Mesenchymal stem cell (in vitro differentiated cells and primary cell): Measurements from ENCODE around the gene CARNS1.

Source experiments
- DNase-seq: peaks from one replicate; pipeline ENCODE4 v3.0.0-alpha.2; 2013
- H2AFZ ChIP-seq: one replicate; pipeline ENCODE4 v1.6.1; 2013; ENCODE audit warnings: low read depth, mild to moderate bottlenecking, control low read depth, inconsistent platforms, low read length, moderate library complexity
- H2AK5ac ChIP-seq: 2 replicates; pipeline ENCODE4 v1.6.1; 2013; ENCODE audit warnings: low read length, moderate library complexity, mild to moderate bottlenecking, inconsistent platforms; ENCODE audit not compliant: severe bottlenecking
- H2BK120ac ChIP-seq: one replicate; pipeline ENCODE4 v1.6.1; 2013; ENCODE audit warnings: low read depth, mild to moderate bottlenecking, inconsistent platforms, low read length, moderate library complexity
- H2BK12ac ChIP-seq, 2 experiments: one replicate each; pipeline ENCODE4 v1.6.1; 2013; ENCODE audit warnings: inconsistent platforms in 2 of 2, low read length in 2 of 2, mild to moderate bottlenecking in 2 of 2, moderate library complexity in 2 of 2, control low read depth in 1 of 2
- H2BK15ac ChIP-seq: one replicate; pipeline ENCODE4 v1.6.1; 2013; ENCODE audit warnings: mild to moderate bottlenecking, low read depth, inconsistent platforms; ENCODE audit not compliant: poor library complexity, severe bottlenecking
- H2BK5ac ChIP-seq: 2 replicates; pipeline ENCODE4 v1.6.1; 2013; ENCODE audit warnings: low read depth, mild to moderate bottlenecking, low read length, control low read depth, inconsistent platforms; ENCODE audit not compliant: poor library complexity, severe bottlenecking
- H3K14ac ChIP-seq, 2 experiments: one replicate each; pipeline ENCODE4 v1.6.1; 2013; ENCODE audit warnings: inconsistent platforms in 2 of 2, low read length in 2 of 2, control low read depth in 1 of 2, mild to moderate bottlenecking in 1 of 2, moderate library complexity in 1 of 2
- H3K18ac ChIP-seq, 2 experiments: one replicate each; pipeline ENCODE4 v1.6.1; 2013; ENCODE audit warnings: inconsistent platforms in 2 of 2, low read length in 2 of 2, control low read depth in 1 of 2, low read depth in 1 of 2, mild to moderate bottlenecking in 1 of 2
- H3K23ac ChIP-seq, 2 experiments: one replicate each; pipeline ENCODE4 v1.6.1; 2013; ENCODE audit warnings: inconsistent platforms in 2 of 2, low read length in 2 of 2, mild to moderate bottlenecking in 2 of 2, moderate library complexity in 2 of 2, control low read depth in 1 of 2
- H3K27ac ChIP-seq: 2 replicates; pipeline ENCODE4 v1.5.1; 2013; ENCODE audit warnings: mild to moderate bottlenecking, moderate library complexity, low read length, control low read depth, inconsistent platforms; ENCODE audit not compliant: poor library complexity, severe bottlenecking
- H3K27me3 ChIP-seq, 2 experiments: 2 replicates each; pipeline versions ENCODE4 v1.6.1 to v1.7.0; 2013; ENCODE audit warnings: low read length in 2 of 2, mild to moderate bottlenecking in 2 of 2, moderate library complexity in 2 of 2, control low read depth in 1 of 2, inconsistent platforms in 1 of 2; ENCODE audit not compliant: control insufficient read depth in 1 of 2, insufficient read depth in 1 of 2
- H3K36me3 ChIP-seq, 2 experiments: 2 replicates each; pipeline versions ENCODE4 v1.6.1 to v1.7.0; 2013; ENCODE audit warnings: low read length in 2 of 2, control low read depth in 1 of 2, inconsistent platforms in 1 of 2, low read depth in 1 of 2, mild to moderate bottlenecking in 1 of 2; ENCODE audit not compliant: insufficient read depth in 2 of 2, control insufficient read depth in 1 of 2
- H3K4ac ChIP-seq, 2 experiments: one replicate each; pipeline ENCODE4 v1.6.1; 2013; ENCODE audit warnings: inconsistent platforms in 2 of 2, low read length in 2 of 2, mild to moderate bottlenecking in 2 of 2, moderate library complexity in 2 of 2, control low read depth in 1 of 2, low read depth in 1 of 2
- H3K4me1 ChIP-seq: 2 replicates; pipeline ENCODE4 v1.6.1; 2013; ENCODE audit warnings: low read depth, low read length, control low read depth; ENCODE audit not compliant: control insufficient read depth, insufficient read depth
- H3K4me2 ChIP-seq: 2 replicates; pipeline ENCODE4 v1.6.1; 2013; ENCODE audit warnings: low read length, mild to moderate bottlenecking, inconsistent platforms; ENCODE audit not compliant: poor library complexity, severe bottlenecking
- H3K4me3 ChIP-seq, 2 experiments: 2 replicates each; pipeline versions ENCODE4 v1.5.1 to v1.7.0; 2013; ENCODE audit warnings: low read length in 2 of 2, mild to moderate bottlenecking in 2 of 2, control low read depth in 1 of 2, low read depth in 1 of 2; ENCODE audit not compliant: insufficient read depth in 1 of 2
- H3K79me1 ChIP-seq: replicated peaks from 2 replicates; pipeline ENCODE4 v1.6.1; 2013; ENCODE audit warnings: mild to moderate bottlenecking, control low read depth, low read length, inconsistent platforms; ENCODE audit not compliant: poor library complexity, severe bottlenecking
- H3K9ac ChIP-seq: 2 replicates; pipeline ENCODE4 v1.7.0; 2013; ENCODE audit warnings: mild to moderate bottlenecking, low read length, moderate library complexity
- H3K9me3 ChIP-seq: 2 replicates; pipeline ENCODE4 v1.7.0; 2013; ENCODE audit warnings: mild to moderate bottlenecking, low read length; ENCODE audit not compliant: control insufficient read depth
- H4K8ac ChIP-seq: one replicate; pipeline ENCODE4 v1.6.1; 2013; ENCODE audit warnings: inconsistent platforms, mild to moderate bottlenecking, low read length, moderate library complexity
- H4K91ac ChIP-seq: one replicate; pipeline ENCODE4 v1.6.1; 2013; ENCODE audit warnings: mild to moderate bottlenecking, low read length, inconsistent platforms
- WGBS: methylation state at CpG from one replicate; pipeline ENCODE4 v1.1.7; 2013; ENCODE audit warnings: mixed read lengths; 5-methylcytosine and 5-hydroxymethylcytosine counted together

The CARNS1 gene

DNA sequence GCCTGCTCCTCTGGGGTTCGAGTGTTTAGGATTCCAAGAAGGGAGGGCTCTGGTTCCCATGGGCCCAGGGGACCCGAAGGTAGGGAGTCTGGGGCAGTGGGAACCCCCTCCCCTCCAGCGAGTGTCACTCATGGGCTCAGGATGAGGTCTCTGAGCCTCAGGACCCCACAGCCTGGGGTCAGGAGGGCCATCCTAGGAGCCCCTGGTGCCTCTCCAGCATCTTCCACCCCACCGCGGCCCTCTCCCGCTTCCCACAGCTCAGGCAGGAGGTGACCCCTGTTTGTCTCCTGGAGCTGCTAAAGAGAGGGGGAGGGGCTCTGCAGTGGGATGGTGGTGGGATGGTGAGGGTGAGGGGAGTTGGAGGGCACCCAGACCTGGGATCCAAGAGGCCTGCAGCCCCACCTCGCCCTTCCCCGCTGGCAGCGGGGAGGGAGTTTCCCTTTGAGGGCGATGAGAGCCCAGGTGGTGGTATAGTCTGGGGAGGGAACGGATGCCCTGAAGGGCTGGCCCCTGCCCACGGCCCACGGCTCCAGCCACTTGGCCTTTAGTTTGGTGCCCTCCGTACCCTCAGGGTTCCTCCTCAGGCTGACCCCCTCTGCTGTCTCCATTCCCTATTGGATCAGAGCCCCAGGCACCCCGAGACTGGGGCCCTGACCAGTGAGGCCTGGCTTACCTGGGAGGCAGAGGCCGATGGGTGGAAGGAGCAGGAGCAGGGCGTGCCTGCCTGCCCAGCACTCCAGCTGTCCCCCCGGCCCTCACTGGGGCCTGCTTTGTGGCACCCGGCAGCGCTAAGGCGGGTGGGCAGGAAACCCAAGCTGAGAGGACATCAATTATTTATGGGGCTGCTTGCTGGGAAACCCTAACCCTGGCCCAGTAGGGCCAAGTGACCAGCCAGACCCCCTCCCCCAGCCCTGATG lies 38.6 kb downstream of the CARNS1 start:
- no peak overlapping the region for H2BK5ac ChIP-seq
- H3K18ac ChIP-seq: no peak overlapping the region
- H2BK15ac ChIP-seq: no peak overlapping the region
- no peak overlapping the region for H2AFZ ChIP-seq
- H3K4me3 ChIP-seq: no peak overlapping the region
- no peak overlapping the region for H3K4me2 ChIP-seq
- peaks cover 3% of the 10 kb centered on the region for H3K4me1 ChIP-seq
- peaks cover 0 to 32% of the 10 kb centered on the region in 2 experiments for H3K27me3 ChIP-seq
- H3K36me3 ChIP-seq: peaks cover 0 to 3% of the 10 kb centered on the region in 2 experiments
- H4K8ac ChIP-seq: no peak overlapping the region
- no peak for DNase-seq
- H3K23ac ChIP-seq: no peak overlapping the region
- WGBS: 91% methylated on average over 18 of the region's 21 CpGs
- H3K79me1 ChIP-seq: no peaks in the 10 kb centered on the region
- no peaks in the 10 kb centered on the region for H3K9me3 ChIP-seq
- no peak overlapping the region for H2AK5ac ChIP-seq
- H3K14ac ChIP-seq: no peak overlapping the region
- no peak overlapping the region for H3K4ac ChIP-seq
- H2BK12ac ChIP-seq: no peak overlapping the region
- no peak overlapping the region for H4K91ac ChIP-seq
- H3K9ac ChIP-seq: no peak overlapping the region
- H2BK120ac ChIP-seq: no peak overlapping the region
- no peak overlapping the region for H3K27ac ChIP-seq

DNA sequence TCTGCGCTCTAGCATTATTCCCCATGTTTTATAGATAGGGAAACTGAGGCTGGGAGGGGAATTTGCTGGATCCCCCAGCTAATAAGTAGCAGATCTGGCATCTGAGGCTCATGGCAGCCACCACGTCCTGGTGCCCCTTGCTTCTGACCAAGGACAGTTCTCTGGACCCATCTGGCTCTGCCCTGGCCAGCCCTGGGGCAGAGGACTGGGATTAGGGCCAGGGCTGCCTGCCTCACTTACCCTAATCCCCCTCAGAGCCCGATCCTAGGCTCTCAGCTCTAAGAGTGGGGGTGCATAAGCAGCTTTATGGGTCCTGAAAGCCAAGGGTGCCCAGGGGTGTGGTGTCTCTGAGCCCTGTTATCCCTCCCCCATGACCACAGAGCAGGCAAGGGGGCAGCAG lies 39.6 kb downstream of the CARNS1 start, which contains the start of gene CABP4:
Gene CABP4 (plus strand): TSS at position 301 of the 400 bp plus-strand sequence. CDS start 70 bp downstream, at position 371.
- Histone ChIP-seq H2BK12ac (no peak within 1 kb of the TSS), H4K8ac (no peak within 1 kb of the TSS), H3K14ac (no peak within 1 kb of the TSS), H2AK5ac (no peak within 1 kb of the TSS), H3K4me2 (no peak within 1 kb of the TSS), H3K4ac (no peak within 1 kb of the TSS), H2BK15ac (no peak within 1 kb of the TSS), H3K9ac (no peak within 1 kb of the TSS), H3K27me3 (peaks cover 0 to 32% of the 10 kb centered on the region in 2 experiments), H3K9me3 (no peaks in the 10 kb centered on the region), H4K91ac (no peak within 1 kb of the TSS), H3K36me3 (peaks cover 0 to 3% of the 10 kb centered on the region in 2 experiments), H3K23ac (no peak within 1 kb of the TSS), H3K4me3 (no peak within 1 kb of the TSS), H2BK5ac (no peak within 1 kb of the TSS), H3K79me1 (no peaks in the 10 kb centered on the region), H2AFZ (no peak within 1 kb of the TSS), H3K4me1 (peaks cover 3% of the 10 kb centered on the region), H2BK120ac (no peak within 1 kb of the TSS), H3K18ac (no peak within 1 kb of the TSS), H3K27ac (no peak within 1 kb of the TSS)
- 94% methylated on average over 2 of the region's 3 CpGs for WGBS
- no peak for DNase-seq

DNA sequence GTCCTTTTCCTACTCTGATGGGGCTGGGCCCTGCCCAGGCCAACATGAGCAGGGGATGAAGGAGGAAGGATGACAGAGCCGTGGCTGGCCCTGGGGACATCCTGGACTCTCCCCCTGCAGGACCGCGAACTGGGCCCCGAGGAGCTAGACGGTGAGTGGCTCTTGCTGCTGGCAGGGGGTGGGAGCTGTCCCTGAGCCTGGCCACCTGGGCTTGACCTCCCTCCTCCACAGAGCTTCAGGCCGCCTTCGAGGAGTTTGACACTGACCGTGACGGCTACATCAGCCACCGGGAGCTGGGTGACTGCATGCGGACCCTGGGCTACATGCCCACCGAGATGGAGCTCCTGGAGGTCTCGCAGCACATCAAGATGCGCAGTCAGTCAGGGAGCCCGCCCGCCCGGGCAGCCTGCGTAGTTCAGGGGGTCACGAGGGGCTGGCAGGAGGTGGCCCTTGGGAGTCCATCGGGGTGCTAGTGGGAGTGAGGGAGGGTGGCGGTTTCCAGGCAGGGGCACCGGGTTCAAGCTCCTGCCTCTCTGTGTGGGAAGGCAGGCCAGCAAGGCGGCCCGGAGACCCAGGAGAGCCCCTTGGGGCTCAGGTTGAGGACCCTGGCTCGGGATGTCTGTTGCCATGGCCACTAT lies 40.7 kb downstream of the CARNS1 start:
- Histone ChIP-seq H2BK12ac (no peak overlapping the region), H3K4me1 (peaks cover 3% of the 10 kb centered on the region), H2BK5ac (no peak overlapping the region), H4K91ac (no peak overlapping the region), H3K4me3 (no peak overlapping the region), H2AK5ac (no peak overlapping the region), H3K18ac (no peak overlapping the region), H3K79me1 (no peaks in the 10 kb centered on the region), H3K27me3 (peaks cover 0 to 32% of the 10 kb centered on the region in 2 experiments), H3K4me2 (no peak overlapping the region), H4K8ac (no peak overlapping the region), H3K36me3 (peaks cover 0 to 3% of the 10 kb centered on the region in 2 experiments), H3K4ac (no peak overlapping the region), H2BK15ac (no peak overlapping the region), H3K9ac (no peak overlapping the region), H3K27ac (no peak overlapping the region), H3K23ac (no peak overlapping the region), H3K9me3 (no peaks in the 10 kb centered on the region), H3K14ac (no peak overlapping the region), H2AFZ (no peak overlapping the region), H2BK120ac (no peak overlapping the region)
- WGBS: 87% methylated on average over 25 of the region's 25 CpGs
- no peak for DNase-seq

DNA sequence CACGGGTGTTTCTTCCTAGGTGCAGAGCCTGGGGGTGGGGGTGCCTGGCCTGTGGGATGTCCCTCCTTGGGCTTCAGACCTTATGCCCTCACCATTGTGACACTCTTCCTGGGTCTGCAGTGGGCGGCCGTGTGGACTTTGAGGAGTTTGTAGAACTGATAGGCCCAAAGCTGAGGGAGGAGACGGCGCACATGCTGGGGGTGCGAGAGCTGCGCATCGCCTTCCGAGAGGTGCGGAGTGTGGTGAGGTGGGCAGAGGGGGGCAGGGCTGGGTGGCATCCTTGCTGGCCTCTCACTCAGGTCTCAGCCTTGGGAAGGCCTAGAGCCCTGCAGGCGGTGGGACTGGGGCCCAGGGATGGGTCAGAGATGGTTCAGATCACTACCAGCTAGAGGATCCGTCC lies 42.0 kb downstream of the CARNS1 start:
- Histone ChIP-seq H2AFZ (no peak overlapping the region), H3K14ac (no peak overlapping the region), H3K9me3 (no peaks in the 10 kb centered on the region), H2BK120ac (no peak overlapping the region), H4K8ac (no peak overlapping the region), H3K27ac (no peak overlapping the region), H3K23ac (no peak overlapping the region), H4K91ac (peak overlapping the region; percentile 20), H2BK5ac (no peak overlapping the region), H2BK12ac (no peak overlapping the region), H3K4me2 (no peak overlapping the region), H3K18ac (no peak overlapping the region), H3K9ac (no peak overlapping the region), H3K36me3 (peaks cover 0 to 3% of the 10 kb centered on the region in 2 experiments), H3K4me3 (no peak overlapping the region), H3K4ac (no peak overlapping the region), H3K79me1 (no peaks in the 10 kb centered on the region), H3K27me3 (peaks cover 0 to 25% of the 10 kb centered on the region in 2 experiments), H2AK5ac (no peak overlapping the region), H3K4me1 (peaks cover 3% of the 10 kb centered on the region), H2BK15ac (no peak overlapping the region)
- no peak for DNase-seq
- WGBS: 95% methylated on average over 12 of the region's 12 CpGs
